Measurements from ENCODE around the gene PDZD4. TPM values are rescaled to one million over a fixed set of nuclear protein-coding genes. Genes with fewer than 3 reads are reported as not detected.

The PDZD4 gene
- total RNA-seq, 1 donor from 2014 or later: 4.8 TPM

- H3K4me3 Mint-ChIP-seq (ENCODE audit: low read depth): no peak overlapping the region
- H3K4me1 Mint-ChIP-seq (ENCODE audit: low read depth): no peaks in the 10 kb centered on the region
- H3K27me3 Mint-ChIP-seq: peaks cover 7% of the 10 kb centered on the region
- no peak overlapping the region for H3K27ac Mint-ChIP-seq
- TF ChIP-seq CTCF (IDR thresholded peaks at IDR 0.05; ENCODE audit: unreplicated experiment): no peak
- no peak for DNase-seq (ENCODE audit: low spot score, unreplicated experiment)
- no peaks in the 10 kb centered on the region for H3K36me3 Mint-ChIP-seq (ENCODE audit: insufficient read depth)
- H3K9me3 Mint-ChIP-seq (ENCODE audit: low read depth): peaks cover 10% of the 10 kb centered on the region
These were observed 23.5 kb upstream of the PDZD4 start for GRCh38 chrX:153853902-153854267.

- no peaks in the 10 kb centered on the region for H3K36me3 Mint-ChIP-seq (ENCODE audit: insufficient read depth)
- no peak overlapping the region for H3K4me3 Mint-ChIP-seq (ENCODE audit: low read depth)
- TF ChIP-seq CTCF (IDR thresholded peaks at IDR 0.05; ENCODE audit: unreplicated experiment): no peak
- no peak overlapping the region for H3K27ac Mint-ChIP-seq
- H3K4me1 Mint-ChIP-seq (ENCODE audit: low read depth): no peaks in the 10 kb centered on the region
- DNase-seq (ENCODE audit: low spot score, unreplicated experiment): no peak
- peaks cover 10% of the 10 kb centered on the region for H3K9me3 Mint-ChIP-seq (ENCODE audit: low read depth)
- H3K27me3 Mint-ChIP-seq: peaks cover 4% of the 10 kb centered on the region
These were observed 23.0 kb upstream of the PDZD4 start for GRCh38 chrX:153853180-153853901.

- no peak for DNase-seq (ENCODE audit: low spot score, unreplicated experiment)
- Mint-ChIP-seq H3K36me3 (ENCODE audit: insufficient read depth) (no peaks in the 10 kb centered on the region), H3K9me3 (ENCODE audit: low read depth) (peaks cover 10% of the 10 kb centered on the region), H3K27ac (no peak overlapping the region), H3K27me3 (no peaks in the 10 kb centered on the region), H3K4me1 (ENCODE audit: low read depth) (no peaks in the 10 kb centered on the region), H3K4me3 (ENCODE audit: low read depth) (no peak overlapping the region)
- no peak for TF ChIP-seq CTCF (IDR thresholded peaks at IDR 0.05; ENCODE audit: unreplicated experiment)
These were observed 21.6 kb upstream of the PDZD4 start for GRCh38 chrX:153851981-153852380.

- H3K27ac Mint-ChIP-seq: no peak overlapping the region
- H3K36me3 Mint-ChIP-seq (ENCODE audit: insufficient read depth): no peaks in the 10 kb centered on the region
- peaks cover 14% of the 10 kb centered on the region for H3K27me3 Mint-ChIP-seq
- H3K9me3 Mint-ChIP-seq (ENCODE audit: low read depth): peaks cover 12% of the 10 kb centered on the region
- no peak overlapping the region for H3K4me3 Mint-ChIP-seq (ENCODE audit: low read depth)
- no peak for DNase-seq (ENCODE audit: low spot score, unreplicated experiment)
- H3K4me1 Mint-ChIP-seq (ENCODE audit: low read depth): no peaks in the 10 kb centered on the region
- no peak for TF ChIP-seq CTCF (IDR thresholded peaks at IDR 0.05; ENCODE audit: unreplicated experiment)
These were observed 18.0 kb upstream of the PDZD4 start for GRCh38 chrX:153848325-153848724.

GRCh38 chrX:153845842-153846241 lies 15.5 kb upstream of the PDZD4 start:
- peaks cover 10% of the 10 kb centered on the region for H3K9me3 Mint-ChIP-seq (ENCODE audit: low read depth)
- no peak overlapping the region for H3K4me3 Mint-ChIP-seq (ENCODE audit: low read depth)
- H3K27ac Mint-ChIP-seq: no peak overlapping the region
- no peak for TF ChIP-seq CTCF (IDR thresholded peaks at IDR 0.05; ENCODE audit: unreplicated experiment)
- no peak for DNase-seq (ENCODE audit: low spot score, unreplicated experiment)
- H3K27me3 Mint-ChIP-seq: peaks cover 18% of the 10 kb centered on the region
- H3K36me3 Mint-ChIP-seq (ENCODE audit: insufficient read depth): no peaks in the 10 kb centered on the region
- no peaks in the 10 kb centered on the region for H3K4me1 Mint-ChIP-seq (ENCODE audit: low read depth)
